HG03139 (cell line): Measurements from ENCODE around the gene OR4D2.
A peak's percentile ranks its signal among the peaks of the same experiment; 100 is the strongest.

Experiments
- ATAC-seq: cut with Tn5 transposase; IDR thresholded peaks from one replicate; pipeline ENCODE4 v1.9.1; 2021; ENCODE audit not compliant: unreplicated experiment

The OR4D2 gene

GRCh38 chr17:58207451-58207850 is 40.7 kb downstream of the OR4D2 start:
- no peak for ATAC-seq

DNA sequence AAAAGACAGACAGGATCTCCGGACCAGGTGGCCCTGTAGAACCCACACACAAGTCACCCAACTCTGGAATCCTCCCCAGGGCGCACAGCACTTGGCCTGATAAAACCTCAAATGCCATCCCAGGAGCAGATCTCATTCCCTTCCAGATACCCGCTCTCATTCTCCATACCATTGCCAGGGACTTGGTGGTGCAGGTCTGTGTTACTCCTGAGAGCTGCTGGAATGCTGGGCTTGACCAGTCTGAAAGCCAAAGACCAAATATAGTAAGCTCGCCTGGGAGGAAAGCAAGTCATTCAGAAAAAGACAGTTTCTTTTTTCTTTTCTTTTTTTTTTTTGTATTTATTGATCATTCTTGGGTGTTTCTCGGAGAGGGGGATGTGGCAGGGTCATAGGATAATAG is 41.6 kb downstream of the OR4D2 start:
- ATAC-seq, result no peak

GRCh38 chr17:58210922-58211321 is 44.1 kb downstream of the OR4D2 start:
- ATAC-seq, result no peak

DNA sequence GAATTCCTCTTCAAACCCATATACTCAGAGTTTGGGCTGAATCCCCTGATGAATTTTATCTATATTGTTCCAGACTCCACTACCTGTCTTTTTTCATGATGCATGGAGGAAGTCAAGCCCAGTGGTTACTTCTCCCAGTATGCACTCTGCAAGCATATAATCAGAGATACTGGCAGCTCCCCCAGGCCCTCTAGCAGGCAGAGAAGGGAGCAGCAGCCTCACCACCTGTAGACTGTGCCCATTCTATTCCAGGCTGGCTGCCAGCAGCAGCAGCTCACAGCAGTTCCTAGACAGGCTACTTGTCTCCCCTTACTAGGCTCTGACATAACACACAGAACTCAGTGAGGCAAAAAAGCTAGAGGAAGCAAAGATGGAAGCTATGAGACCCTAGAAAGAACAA is 48.9 kb downstream of the OR4D2 start:
- ATAC-seq, result no peak

- ATAC-seq, result no peak
Observed at GRCh38 chr17:58217766-58218165, 51.0 kb downstream of the OR4D2 start.

DNA sequence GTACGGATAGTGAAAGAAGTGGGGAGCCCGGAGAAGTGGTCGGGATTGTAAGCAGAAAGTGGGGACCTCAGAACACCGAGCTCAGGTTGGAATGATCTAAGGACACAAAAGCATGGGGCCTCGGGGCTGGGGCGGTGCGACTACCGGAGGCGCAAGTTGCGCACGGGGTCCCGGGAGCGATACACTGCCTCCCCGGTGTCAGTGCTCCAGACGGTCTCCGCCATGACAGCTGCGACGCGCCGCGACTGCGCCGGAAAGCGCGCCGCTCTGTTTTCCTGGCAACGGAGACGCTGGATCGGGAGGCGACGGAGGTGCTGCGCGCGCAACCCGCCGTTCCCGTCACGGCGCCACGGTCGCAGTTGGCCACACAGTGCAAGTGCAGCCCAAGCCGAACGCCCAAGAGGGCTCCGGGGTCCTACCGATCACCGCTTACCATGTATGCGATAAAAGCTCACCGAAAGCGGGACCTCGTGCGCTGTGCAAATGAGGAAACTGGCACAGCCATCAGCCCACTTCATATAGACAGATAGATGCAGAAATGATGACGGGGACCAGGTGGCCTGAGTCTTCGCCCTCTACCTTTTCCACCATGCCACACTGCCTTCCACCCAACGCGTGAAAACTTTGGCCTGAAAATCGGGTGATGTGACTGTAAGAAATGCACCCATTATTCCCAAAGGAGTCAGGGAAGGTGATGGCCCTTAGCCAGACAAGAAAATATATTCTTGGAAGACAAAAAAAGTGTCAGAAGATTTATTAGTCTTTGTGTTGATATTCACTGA is 52.4 kb downstream of the OR4D2 start, which contains the start of gene MKS1:
Gene MKS1 (minus strand): TSS at position 249 of the 782 bp plus-strand sequence. CDS start 25 bp downstream, at position 224.
- ATAC-seq, result peak; percentile 95

DNA sequence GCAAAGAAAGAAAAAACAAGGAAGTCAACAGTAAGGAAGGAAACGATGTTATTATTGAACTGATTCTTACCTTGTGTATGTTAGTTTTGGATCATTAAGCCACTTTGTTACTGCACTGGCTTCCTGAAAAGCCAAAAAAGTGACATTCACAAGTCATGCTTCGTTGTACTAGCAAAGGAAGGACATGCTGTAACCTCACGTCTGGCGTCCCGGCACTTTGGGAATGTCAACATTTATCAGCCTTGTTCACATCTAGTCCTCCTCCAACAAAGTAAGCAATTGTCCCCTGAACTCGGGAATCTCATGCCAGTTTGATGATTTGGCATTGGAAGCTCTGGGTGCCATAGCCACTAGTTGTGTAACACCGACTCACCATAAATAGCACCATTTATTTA is 53.0 kb downstream of the OR4D2 start:
- no peak for ATAC-seq
